NCI-H2107 (cell line): ENCODE data around the gene FAM131C.
"Not testable (repeated sequence)": the region's sequence is repeated elsewhere in the genome, so short reads cannot be mapped to it uniquely, and the experiment has no call there.

ENCODE experiments used
- DNase-seq: peaks from one replicate; lab custom pipeline; 2025; lab: John Stamatoyannopoulos, UW

Gene FAM131C

DNA sequence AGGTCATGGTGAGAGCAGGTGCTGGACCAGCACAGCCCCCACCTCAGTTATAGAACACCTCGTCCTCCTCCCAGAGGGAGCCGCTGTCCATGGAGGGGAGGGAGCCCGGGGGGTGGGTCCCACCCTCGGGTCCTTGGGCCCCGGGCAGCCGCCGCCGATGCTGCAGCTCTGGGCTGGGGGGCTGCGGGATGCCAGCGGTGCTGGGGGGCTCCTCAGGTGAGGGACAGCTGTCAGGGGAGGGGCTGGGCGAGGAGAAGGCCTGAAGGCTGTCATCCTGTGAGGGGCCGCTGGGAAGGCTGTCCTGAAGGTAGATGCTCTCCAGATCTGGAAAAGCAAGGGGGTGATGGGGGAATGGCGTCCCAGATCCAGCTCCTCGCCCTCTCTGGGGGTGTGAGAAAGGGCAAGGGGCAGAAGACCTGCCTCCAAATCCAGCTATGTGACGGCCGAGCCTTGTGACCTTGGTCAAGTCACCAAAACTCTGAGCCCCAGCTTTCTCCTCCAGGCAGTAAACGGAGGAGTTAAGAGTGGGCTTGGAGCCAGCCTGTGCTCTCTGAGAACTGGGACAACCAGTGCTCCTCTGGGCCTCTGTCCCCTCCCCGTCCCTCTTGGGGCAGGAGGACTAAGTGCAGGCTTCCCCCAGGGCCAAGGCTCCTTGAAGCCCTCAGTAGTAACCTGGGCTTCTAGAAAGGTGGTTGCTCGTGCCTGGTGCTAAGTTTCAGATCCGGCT lies 14.9 kb downstream of the FAM131C start:
- DNase-seq: not testable (repeated sequence)

DNA sequence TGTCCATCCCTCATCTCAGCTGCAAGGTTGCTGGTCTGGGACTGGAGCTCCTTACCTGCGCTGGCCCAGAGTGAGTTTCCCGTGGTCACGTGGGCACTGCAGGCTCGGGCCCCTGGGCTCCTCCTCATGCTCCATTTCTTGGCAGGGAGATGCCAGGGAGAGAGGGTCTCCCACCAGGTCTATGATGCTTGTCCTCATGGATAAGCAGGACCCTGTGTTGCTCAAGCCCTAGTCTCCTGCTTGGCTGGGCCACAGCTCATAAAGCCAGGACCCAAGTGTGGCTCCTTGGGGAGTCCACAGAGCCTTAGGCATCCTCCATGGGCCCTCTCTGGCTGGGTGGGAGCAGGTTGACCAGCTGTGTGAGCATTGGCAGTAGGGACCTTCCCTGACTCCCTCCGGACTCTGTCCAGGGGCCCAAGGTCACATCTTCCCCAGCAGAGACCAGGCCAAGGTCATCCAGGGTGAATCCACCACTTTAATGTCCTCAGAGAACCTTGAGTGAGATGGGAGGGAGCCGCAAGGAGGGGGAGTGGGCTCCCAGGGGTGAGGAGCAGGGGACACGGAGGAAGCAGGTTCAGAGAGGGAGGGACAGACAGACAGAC lies 16.0 kb downstream of the FAM131C start:
- DNase-seq: not testable (repeated sequence)

DNA sequence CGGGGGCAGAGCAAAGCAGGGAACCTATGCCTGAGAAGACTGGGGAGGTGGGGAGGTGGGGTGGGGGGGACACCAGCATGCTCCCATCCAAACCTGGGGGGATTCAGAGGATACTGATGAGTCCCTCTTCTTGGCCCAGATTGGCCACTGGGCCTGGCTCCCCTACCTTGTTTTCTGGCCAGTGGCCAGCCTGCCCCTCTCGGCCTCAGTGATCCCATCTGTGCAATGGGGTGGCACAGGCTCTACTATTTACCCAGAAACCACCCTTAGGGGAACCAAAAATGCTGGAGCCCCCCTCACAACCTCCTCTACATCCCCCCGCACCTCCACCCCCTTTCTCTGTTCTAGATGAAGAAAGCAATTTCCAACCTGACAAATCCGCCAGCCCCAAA lies 16.9 kb downstream of the FAM131C start:
- DNase-seq: not testable (repeated sequence)

DNA sequence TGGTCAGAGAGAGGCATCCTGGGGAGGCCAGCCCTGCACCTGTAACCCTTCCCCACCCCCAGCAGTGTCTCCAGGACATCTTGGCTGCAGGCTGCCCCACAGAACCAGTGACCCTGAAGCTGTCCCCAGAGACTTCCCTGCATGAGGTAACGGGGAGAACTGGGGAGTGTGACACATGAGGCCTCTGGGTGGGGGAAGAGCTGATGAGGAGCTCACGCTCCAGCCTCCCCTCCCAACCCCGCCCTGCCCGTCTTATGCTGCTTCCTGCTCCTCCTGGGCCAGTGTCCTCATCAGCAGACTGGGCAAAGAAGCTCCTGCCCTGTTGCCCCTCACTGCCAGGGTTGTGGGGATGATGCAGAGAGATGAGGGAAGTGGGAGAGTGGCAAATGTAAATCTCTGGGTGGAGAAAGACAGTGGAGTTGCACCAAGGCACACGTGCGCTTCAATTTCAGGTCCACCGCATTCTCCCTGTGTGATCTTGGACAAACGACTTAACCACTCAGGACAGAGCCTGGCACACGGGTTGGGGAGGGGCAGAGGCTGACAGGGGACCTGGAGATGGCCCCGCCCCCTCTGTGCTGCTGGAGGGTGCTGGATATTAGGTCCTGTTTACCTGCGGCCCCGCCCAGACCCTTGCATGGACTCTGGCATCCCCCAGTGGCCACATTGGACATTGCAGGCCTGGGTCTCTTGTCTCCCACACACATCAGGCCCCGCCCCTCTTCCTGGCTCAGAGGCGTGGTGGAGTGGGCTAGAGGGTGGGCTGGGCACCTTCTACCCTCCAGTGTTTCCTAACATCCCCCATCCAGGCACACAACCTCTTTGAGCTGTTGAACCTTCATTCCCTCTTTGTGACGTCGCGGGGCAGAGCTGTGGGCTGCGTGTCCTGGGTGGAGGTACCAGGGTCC lies 17.6 kb downstream of the FAM131C start:
- peak; percentile 54 for DNase-seq

DNA sequence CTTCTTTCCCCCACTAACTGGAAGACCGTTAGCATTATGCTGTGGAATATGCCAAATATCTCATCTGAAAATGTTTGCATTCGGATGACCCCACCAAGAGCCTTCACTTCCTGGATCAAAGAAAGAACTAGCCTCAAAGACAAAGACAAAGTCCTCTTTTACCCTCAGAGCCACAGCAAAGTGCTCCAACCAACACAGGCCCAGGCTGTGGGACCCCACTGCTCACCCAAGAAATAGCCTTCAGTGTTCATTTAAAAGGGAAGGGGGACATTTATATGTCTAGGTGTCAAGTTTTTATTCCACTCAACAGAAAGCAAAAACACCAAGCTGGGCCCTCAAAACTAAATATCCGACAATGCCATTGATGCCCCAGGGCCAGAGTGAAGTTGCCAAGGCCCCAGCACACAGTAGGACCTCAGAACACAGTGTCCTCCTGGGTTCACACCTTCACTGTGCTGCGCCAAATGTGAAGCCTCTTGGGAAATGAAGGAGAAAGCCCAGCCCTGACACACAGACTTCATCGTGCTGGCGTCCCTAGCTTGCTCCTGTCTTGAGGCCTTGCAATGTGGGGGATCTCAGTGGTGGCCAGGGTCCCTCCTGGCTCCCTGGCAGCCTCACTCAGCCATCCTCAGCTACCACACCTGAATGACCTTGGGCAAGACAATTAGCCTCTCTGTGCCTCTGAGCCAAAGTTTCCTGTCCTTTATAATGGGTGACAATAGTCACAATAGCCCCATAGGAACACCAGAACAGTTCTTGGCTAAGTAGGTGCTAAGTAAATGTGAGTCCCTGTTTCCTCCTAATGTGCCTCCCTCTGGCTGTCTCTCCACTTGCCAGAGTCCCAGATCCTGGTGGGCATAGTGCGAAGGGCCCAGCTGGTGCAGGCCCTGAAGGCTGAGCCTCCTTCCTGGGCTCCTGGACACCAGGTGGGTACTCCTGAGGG lies 18.6 kb downstream of the FAM131C start:
- no peak for DNase-seq

DNA sequence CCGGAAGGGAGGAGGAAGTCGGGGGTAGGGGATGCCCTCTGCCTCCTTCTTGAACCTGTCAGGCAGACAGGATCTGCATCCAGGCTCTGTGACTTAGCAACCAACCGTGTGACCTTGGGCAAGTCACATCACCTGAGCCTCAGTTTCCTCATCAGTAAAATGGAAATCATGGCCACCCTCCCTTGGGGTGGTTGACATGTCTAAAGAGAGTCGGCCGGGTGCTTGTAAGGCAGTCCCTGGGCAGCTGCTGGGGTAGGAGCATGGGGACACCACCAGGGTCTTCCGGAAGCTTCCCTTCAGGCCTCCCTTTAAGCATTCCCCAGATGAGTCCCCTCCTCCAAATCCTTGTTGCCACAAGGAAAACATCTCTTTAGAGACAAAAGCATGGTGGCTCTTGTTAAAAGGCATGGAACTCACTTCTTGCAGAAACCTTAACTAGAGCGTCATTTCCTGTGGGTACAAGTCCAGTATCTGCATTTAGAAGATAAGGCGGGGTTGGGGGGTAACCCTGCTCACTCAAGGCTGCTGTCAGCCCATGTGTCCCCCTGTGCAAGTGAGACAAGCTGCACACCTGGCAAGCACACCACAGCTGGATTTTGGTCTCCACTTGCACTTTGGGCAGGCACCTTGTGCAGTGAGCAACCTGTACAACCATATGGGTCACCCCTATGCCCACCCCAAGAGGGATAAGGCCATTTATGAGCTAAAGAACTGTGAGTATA lies 19.5 kb downstream of the FAM131C start:
- no peak for DNase-seq

DNA sequence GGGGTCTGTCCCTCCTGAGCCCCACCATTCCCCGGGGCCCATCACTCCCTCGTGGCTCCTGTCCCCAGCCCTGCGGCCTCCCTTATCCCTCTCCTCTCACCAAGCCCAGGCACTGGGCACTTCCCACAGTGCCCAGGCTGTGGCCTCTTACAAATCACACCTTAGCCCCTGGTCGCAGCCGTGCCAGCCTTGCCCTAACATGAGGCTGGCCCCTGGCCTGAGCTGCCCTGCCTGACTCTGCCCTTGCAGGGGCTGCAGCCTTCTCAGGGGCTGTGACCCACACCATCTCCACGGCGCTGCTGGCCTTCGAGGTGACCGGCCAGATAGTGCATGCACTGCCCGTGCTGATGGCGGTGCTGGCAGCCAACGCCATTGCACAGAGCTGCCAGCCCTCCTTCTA lies 21.5 kb downstream of the FAM131C start:
- not testable (repeated sequence) for DNase-seq

DNA sequence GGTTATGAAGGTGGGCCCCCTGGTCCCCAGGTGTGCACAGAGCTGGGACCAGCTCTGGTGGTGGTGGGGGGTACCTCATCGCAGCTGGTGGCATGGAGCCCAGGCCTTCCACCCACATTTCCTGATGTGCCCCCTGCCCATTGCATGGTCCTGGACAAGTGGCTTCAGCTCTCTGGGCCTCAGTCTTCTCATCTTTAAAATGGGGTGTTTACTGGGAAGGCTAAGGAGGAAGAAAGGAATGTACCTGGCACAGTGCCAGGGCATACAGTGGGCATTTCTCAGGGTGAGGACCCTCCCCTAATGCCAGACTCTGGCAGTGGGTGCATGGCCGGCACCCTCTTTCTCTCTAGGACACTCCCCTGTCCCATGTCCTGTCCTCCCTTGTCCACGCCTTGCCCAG lies 22.4 kb downstream of the FAM131C start:
- DNase-seq: no peak

DNA sequence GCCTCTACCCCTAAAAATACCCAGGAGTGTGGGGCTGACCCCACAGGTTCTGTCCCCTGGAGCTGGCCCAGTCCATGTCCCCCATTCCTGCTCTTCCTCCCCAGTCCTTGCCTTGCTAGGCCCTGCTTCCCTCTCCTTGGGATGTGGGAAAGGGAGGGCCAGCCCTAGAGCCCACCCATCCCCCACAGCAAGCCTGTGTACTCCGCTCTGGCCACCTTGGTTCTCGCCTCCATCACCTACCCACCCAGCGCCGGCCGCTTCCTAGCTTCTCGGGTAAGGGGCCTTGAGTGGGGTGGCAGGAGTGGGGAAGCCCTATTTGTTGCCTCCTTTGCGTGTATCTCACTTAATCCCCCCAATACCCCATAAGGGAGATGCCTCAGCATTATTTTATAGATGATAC lies 23.1 kb downstream of the FAM131C start:
- no peak for DNase-seq

DNA sequence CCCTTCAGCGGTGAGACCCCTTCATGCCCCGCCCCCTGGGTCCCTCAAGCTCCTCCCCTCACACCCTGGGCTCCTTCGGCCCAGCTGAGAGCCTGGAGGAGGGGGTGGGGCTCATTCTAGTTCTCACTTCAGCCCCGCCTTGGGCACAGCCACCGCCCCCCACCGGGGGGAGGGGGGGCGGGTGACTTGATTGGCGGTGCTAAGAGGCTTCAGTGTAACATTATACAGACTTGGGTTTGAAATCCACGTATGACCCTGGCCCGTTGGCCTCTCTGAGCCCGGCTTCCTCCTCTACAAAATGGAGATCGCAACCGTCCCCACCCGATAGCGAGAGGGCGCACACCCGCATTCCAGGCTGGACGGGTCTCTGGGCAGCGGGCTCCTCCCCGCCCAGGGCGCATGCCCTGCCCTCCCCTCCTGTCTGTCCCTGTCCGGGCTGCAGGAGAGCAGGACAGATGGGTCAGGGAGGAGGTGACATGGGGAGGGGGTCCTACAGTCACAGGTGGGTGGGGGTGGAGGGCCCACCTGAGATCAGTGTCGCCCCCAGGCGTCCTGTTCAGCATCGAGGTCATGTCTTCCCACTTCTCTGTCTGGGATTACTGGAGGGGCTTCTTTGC lies 24.8 kb downstream of the FAM131C start:
- DNase-seq: no peak

DNA sequence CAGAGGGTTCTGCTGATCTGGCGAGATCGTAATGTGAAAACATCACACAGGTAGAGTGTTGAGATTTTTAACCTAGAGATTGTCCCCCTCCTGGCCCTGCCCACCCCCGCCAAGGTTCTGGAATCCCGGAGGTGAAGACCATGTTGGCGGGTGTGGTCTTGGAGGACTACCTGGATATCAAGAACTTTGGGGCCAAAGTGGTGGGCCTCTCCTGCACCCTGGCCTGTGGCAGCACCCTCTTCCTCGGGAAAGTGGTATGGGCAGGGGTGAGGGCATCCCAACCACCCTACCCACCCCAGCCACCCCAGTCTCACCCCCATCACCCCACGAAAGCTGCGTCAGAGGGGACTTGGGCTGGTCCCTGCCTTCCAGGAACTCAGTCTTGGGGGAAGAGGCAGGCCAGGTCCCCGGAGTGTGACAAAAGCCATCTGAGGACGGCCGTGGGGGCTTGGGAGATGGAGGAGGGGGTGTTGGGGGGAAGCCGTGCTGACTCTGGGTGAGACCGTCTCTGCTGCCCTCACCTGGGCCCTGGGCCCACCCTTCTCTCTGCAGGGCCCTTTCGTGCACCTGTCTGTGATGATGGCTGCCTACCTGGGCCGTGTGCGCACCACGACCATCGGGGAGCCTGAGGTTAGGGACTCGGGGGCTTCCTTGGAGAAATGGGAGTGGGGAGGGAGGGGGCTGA lies 25.5 kb downstream of the FAM131C start:
- DNase-seq: no peak

DNA sequence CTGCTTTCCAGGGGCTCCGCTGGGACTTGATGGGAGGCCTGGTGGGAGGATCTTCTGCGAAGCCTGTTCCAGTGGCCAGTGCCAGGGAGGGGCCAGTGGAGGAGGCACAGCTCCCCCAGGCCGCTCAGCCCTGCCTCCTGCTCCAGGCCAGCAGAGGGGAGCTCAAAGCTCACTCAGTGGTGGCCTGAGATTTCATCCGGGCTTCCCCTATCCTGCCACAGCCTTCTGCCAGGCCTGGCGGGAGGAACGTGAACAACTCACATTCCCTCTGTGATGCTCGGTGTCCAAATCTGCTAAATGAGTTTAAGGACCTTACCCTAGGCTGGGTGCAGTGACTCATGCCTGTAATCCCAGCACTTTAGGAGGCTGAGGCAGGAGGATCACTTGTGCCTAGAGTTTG lies 26.6 kb downstream of the FAM131C start:
- no peak for DNase-seq

DNA sequence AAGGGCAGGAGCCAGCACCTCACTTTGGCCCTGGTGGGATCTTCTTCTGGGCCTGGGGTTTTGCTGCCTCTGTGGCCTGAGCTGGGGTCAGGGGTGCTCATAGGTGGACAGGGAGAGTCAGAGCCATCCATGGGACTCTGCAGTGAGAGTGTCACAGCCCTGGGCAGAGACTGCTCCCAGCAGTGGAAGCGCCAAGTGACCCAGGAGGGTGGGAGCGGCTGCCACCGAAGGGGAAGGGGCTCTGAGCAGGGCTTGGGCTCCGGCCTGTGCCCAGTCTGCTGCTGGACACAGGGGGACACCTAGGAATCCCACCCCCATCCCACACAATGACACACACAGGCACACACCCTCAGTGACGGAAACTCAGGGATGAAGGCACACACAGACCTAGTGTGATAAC lies 29.5 kb downstream of the FAM131C start:
- DNase-seq: no peak

DNA sequence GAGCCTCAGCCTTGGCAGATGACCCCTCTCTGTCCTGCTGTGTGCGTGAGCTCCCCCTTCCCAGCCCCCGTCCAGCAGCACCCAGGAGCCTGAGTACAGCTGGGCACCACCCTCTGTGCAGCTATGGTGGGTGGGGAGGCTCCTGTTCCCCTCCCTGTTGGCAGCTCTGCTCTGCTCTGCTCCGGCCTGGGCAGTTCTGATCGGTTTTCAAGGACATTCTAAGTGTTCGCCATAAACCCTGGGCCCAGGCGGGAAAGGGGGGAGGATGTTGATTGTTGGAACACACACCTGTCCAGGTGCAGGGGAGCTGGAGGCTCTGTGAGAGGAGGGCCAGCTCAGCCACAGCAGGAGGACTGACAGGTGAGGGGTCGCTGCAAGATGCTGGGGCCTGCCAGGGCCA lies 29.9 kb downstream of the FAM131C start, which contains the start of gene CLCNKB:
Gene CLCNKB, plus strand, starts transcription at position 262 of the 400 bp plus-strand sequence. CDS start 711 bp downstream, outside the sequence.
- no peak for DNase-seq

DNA sequence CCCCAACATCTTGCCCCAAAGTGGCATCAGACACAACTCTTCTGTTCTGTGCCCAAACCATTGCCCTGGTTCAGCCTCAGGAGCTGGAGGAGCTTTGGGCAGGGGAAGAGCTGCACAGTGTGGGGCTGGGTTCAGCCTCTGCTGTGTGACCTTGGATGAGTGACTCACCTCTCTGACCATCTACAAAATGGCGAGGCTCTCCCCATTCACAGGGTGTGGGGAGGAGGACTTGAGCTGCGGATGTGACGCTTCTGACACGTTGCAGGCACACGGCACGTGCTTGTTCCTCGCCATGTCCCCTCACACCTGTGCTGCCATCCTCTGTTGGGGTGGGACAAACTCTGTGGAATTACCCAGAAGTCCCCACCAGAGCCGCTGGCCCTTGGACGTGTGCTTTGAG lies 30.8 kb downstream of the FAM131C start:
- DNase-seq: not testable (repeated sequence)

DNA sequence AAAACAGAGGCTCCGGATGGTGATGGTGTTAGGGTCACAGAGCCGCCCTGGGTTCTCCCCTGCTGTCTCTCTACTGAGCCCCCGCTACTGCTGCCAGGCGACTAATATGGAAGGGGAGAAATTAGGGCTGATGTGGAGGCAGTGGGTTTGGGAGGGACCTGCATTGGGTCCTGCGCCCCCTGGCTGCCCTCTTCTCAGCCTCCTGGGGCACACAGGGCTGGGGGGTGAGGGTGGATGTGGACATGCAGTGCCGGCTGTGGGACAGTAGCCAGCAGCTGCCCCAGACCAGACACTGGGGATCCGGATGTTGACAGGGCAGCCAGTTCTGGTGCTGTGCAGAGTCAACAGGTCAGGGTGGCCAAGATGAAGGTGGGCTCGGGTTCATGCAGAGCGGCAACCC lies 31.4 kb downstream of the FAM131C start:
- DNase-seq: no peak

DNA sequence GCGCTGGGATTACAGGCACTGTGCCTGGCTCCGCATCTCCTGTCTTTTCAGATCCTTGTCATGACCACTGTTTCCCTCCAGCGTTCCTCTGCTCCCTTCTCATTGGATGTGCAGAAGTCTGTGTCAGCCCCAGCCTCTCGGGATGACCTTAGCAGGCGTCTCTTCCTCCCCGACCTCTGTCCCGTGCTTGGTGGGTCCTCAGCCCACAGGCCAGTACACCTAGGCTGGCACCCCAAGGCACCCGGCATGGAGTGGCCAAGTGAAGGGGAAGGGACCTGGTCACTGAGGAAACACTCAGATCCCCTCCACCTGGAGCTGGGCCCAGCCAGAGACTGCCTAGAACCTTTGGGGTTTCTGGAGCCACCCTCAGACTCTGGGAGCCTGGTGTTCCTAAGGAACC lies 32.3 kb downstream of the FAM131C start:
- no peak for DNase-seq

DNA sequence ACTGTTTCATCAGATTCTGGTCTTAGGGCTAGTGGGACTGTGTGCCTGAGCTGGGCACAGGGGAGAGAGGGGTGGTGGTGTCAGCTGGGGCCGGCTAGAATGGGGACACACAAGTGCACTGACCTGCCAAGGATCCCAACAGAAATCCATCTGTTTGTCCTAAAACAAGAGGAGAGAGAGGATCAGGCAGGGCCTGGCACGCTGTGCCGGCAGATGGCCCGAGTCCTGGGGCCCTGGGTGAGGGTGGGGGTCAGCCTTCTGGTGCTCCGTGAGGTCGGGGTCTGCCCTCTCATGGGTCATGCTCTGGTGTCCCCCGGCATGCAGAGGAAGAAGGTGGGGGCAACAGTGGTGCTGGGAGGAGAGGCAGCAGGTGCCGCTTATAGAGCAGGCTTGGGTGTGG lies 33.6 kb downstream of the FAM131C start:
- not testable (repeated sequence) for DNase-seq

DNA sequence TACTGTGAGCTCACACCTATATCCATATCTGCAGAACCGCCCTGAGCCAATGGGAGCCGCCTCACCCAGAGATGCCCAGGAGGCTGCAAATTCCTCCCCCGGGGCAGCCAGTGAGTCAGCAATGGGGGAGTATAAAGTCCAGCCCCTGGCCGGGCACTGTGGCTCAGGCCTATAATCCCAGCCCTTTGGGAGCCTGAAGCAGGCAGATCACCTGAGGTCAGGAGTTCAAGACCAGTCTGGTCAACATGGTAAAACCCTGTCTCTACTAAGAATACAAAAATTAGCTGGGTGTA lies 34.9 kb downstream of the FAM131C start:
- no peak for DNase-seq

DNA sequence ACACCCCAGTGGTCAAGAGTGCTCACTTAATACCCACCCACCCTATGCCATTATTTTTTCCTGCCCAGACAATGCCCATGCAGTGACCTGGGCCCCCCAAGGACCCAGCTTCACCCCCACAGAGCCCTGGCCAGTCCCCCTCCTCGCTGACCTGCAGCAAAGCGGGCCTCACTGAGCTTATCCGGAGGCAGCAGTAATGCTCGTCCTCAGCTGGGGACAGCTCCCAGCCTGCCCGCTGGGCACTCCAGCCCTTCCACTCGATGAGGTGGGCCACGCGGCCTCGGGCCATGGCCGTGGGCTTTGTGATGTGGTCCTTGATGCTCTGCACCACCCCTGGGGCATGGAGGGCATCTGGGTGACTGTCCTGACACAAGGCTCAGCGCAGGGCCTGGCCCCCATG lies 37.0 kb downstream of the FAM131C start:
- DNase-seq: not testable (repeated sequence)
